Liver (tissue), 3 donors: ENCODE data around the gene WNT11.

ENCODE experiments used
- ATF3 ChIP-seq: IDR thresholded peaks from 2 replicates; pipeline ENCODE4 v1.6.1; 2016; ENCODE audit warnings: antibody characterized with exemption
- CTCF ChIP-seq: fragments of 150-350 bp; IDR thresholded peaks from 2 replicates; pipeline ENCODE4 v1.5.1; 2017; ENCODE audit warnings: improper control_type of control experiment, low read depth, low read length; ENCODE audit not compliant: missing input control
- GABPA ChIP-seq, 2 donors: IDR thresholded peaks in 1 of 2; conservative IDR thresholded peaks in 1 of 2; 2 replicates each; pipeline ENCODE4 v1.6.1; 2016; ENCODE audit warnings: antibody characterized with exemption in 2 of 2, mild to moderate bottlenecking in 1 of 2, moderate library complexity in 1 of 2
- HNF4A ChIP-seq, 2 donors: conservative IDR thresholded peaks; 2 replicates each; pipeline ENCODE4 v1.6.1; 2016; ENCODE audit warnings: antibody characterized with exemption in 2 of 2, mild to moderate bottlenecking in 2 of 2
- JUND ChIP-seq, 2 donors: IDR thresholded peaks; 2 replicates each; pipeline ENCODE4 v1.6.1; 2016; ENCODE audit warnings: antibody characterized with exemption in 2 of 2
- NR2F2 ChIP-seq: IDR thresholded peaks from 2 replicates; pipeline ENCODE4 v1.6.1; 2016; ENCODE audit warnings: antibody characterized with exemption
- RAD21 ChIP-seq, 2 donors: IDR thresholded peaks; 2 replicates each; pipeline ENCODE4 v1.6.1; 2016; ENCODE audit warnings: antibody characterized with exemption in 2 of 2, mild to moderate bottlenecking in 2 of 2
- REST ChIP-seq: IDR thresholded peaks from 2 replicates; pipeline ENCODE4 v1.6.1; 2016; ENCODE audit warnings: antibody characterized with exemption, mild to moderate bottlenecking
- RXRA ChIP-seq, 2 donors: IDR thresholded peaks; 2 replicates each; pipeline ENCODE4 v1.6.1; 2017 to 2018; ENCODE audit warnings: antibody characterized with exemption in 2 of 2, mild to moderate bottlenecking in 1 of 2
- SP1 ChIP-seq: IDR thresholded peaks from 2 replicates; pipeline ENCODE4 v1.6.1; 2018; ENCODE audit warnings: antibody characterized with exemption, mild to moderate bottlenecking
- TAF1 ChIP-seq: conservative IDR thresholded peaks from 2 replicates; pipeline ENCODE4 v1.6.1; 2016; ENCODE audit warnings: antibody characterized with exemption, mild to moderate bottlenecking
- YY1 ChIP-seq: IDR thresholded peaks from 2 replicates; pipeline ENCODE4 v1.6.1; 2016; ENCODE audit warnings: antibody characterized with exemption, mild to moderate bottlenecking
- ZBTB33 ChIP-seq: IDR thresholded peaks from 2 replicates; pipeline ENCODE4 v1.6.1; 2016; ENCODE audit warnings: antibody characterized with exemption
- donor health status: healthy.
- donor health status: healthy.

GRCh38 chr11:76141901-76142588 lies 64.3 kb downstream of the WNT11 start:
- no peak for TF ChIP-seq ATF3
- no peak for TF ChIP-seq NR2F2
- no peak for TF ChIP-seq CTCF
- TF ChIP-seq REST: no peak
- no peak for TF ChIP-seq GABPA (IDR thresholded peaks at IDR 0.05 in 1 of 2, conservative IDR thresholded peaks at IDR 0.05 in 1 of 2)
- TF ChIP-seq ZBTB33: no peak
- TF ChIP-seq TAF1: no peak
- TF ChIP-seq YY1: no peak
- TF ChIP-seq RAD21 (IDR thresholded peaks at IDR 0.05): no peak
- no peak for TF ChIP-seq HNF4A (conservative IDR thresholded peaks at IDR 0.05)
- TF ChIP-seq JUND (IDR thresholded peaks at IDR 0.05): no peak
- no peak for TF ChIP-seq SP1
- no peak for TF ChIP-seq RXRA (IDR thresholded peaks at IDR 0.05)
